PC-9 (cell line): ENCODE measurements around the gene RNF169.

Source experiments
- EZH2 ChIP-seq: fragments of 200-600 bp; sonication (generic); IDR thresholded peaks from 2 replicates; pipeline ENCODE4 v1.8.0; 2017; ENCODE audit warnings: antibody characterized with exemption, low read depth
- TF ChIP-seq, protein P1 (sequence below): fragments of 200-600 bp; sonication (generic); conservative IDR thresholded peaks from 2 replicates; pipeline ENCODE4 v1.6.1; 2017; ENCODE audit warnings: mixed run types, antibody characterized with exemption, mild to moderate bottlenecking, moderate library complexity

DNA sequence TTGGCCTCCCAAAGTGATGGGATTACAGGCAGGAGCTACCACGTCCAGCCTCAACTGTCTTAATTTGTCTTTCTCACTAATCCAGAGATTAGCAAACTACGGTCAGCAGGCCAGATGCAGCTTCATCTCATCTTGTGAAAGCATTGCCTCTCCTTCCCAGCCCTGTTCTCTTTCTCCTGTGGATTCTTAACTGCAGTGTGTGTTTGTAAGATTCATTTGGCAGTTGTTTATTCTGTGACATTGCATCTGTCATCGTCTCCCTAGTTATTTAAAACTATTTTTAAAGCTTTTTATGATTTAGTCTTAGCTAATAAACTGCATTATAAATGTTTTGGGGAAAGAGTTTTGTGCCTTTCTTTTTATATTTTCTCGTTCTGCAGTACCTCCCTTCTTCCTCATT lies 29.2 kb downstream of the RNF169 start:
- TF ChIP-seq, protein P1, sequence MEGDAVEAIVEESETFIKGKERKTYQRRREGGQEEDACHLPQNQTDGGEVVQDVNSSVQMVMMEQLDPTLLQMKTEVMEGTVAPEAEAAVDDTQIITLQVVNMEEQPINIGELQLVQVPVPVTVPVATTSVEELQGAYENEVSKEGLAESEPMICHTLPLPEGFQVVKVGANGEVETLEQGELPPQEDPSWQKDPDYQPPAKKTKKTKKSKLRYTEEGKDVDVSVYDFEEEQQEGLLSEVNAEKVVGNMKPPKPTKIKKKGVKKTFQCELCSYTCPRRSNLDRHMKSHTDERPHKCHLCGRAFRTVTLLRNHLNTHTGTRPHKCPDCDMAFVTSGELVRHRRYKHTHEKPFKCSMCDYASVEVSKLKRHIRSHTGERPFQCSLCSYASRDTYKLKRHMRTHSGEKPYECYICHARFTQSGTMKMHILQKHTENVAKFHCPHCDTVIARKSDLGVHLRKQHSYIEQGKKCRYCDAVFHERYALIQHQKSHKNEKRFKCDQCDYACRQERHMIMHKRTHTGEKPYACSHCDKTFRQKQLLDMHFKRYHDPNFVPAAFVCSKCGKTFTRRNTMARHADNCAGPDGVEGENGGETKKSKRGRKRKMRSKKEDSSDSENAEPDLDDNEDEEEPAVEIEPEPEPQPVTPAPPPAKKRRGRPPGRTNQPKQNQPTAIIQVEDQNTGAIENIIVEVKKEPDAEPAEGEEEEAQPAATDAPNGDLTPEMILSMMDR: no peak
- TF ChIP-seq EZH2: no peak
